PFSK-1 (cell line): ENCODE measurements around the gene PRR18.

Experiments
- FOXP2 ChIP-seq: optimal IDR thresholded peaks from 2 replicates; pipeline ENCODE3; 2011; ENCODE audit warnings: borderline replicate concordance, control low read depth, inconsistent platforms; ENCODE audit not compliant: insufficient read depth; ENCODE audit errors: extremely low read length, extremely low read depth
- POLR2AphosphoS5 ChIP-seq: IDR thresholded peaks from 2 replicates; pipeline ENCODE4 v1.6.1; 2012; ENCODE audit warnings: low read depth, mild to moderate bottlenecking, control low read depth, low read length, moderate library complexity
- REST ChIP-seq, 2 experiments: IDR thresholded peaks; 2 replicates each; pipeline versions ENCODE4 v1.6.1 to v1.8.0; 2011 to 2012; ENCODE audit warnings: low read depth in 2 of 2, low read length in 2 of 2, control low read depth in 1 of 2, inconsistent platforms in 1 of 2, mild to moderate bottlenecking in 1 of 2, moderate library complexity in 1 of 2; ENCODE audit not compliant: insufficient read depth in 1 of 2
- SIN3A ChIP-seq: IDR thresholded peaks from 2 replicates; pipeline ENCODE4 v1.6.1; 2012; ENCODE audit warnings: mild to moderate bottlenecking, low read length, moderate library complexity, borderline replicate concordance; ENCODE audit not compliant: insufficient read depth
- TAF1 ChIP-seq: IDR thresholded peaks from 2 replicates; pipeline ENCODE4 v1.6.1; 2012; ENCODE audit warnings: low read length, control low read depth, borderline replicate concordance; ENCODE audit not compliant: insufficient read depth

Gene PRR18

GRCh38 chr6:166315436-166315835 is 7.2 kb upstream of the PRR18 start:
- TF ChIP-seq FOXP2: no peak
- no peak for TF ChIP-seq SIN3A
- no peak for TF ChIP-seq TAF1
- no peak for TF ChIP-seq POLR2AphosphoS5
- TF ChIP-seq REST (IDR thresholded peaks at IDR 0.05; ENCODE audit: insufficient read depth in 1 of 2, low read depth in 2 of 2, low read length in 2 of 2): no peak

GRCh38 chr6:166314454-166314853 is 6.3 kb upstream of the PRR18 start:
- TF ChIP-seq REST (IDR thresholded peaks at IDR 0.05; ENCODE audit: insufficient read depth in 1 of 2, low read depth in 2 of 2, low read length in 2 of 2) (no peak), POLR2AphosphoS5 (no peak), TAF1 (no peak), SIN3A (no peak), FOXP2 (no peak)

- TF ChIP-seq SIN3A (no peak), POLR2AphosphoS5 (no peak), TAF1 (no peak), REST (IDR thresholded peaks at IDR 0.05; ENCODE audit: insufficient read depth in 1 of 2, low read depth in 2 of 2, low read length in 2 of 2) (no peak), FOXP2 (no peak)
These were observed 5.3 kb upstream of the PRR18 start for GRCh38 chr6:166313255-166314070.

- no peak for TF ChIP-seq REST (IDR thresholded peaks at IDR 0.05; ENCODE audit: insufficient read depth in 1 of 2, low read depth in 2 of 2, low read length in 2 of 2)
- no peak for TF ChIP-seq POLR2AphosphoS5
- no peak for TF ChIP-seq TAF1
- TF ChIP-seq SIN3A: no peak
- TF ChIP-seq FOXP2: no peak
These were observed 4.6 kb upstream of the PRR18 start for GRCh38 chr6:166312832-166313231.

- TF ChIP-seq TAF1 (no peak), SIN3A (no peak), FOXP2 (no peak), REST (IDR thresholded peaks at IDR 0.05; ENCODE audit: insufficient read depth in 1 of 2, low read depth in 2 of 2, low read length in 2 of 2) (no peak), POLR2AphosphoS5 (no peak)
These were observed 2.4 kb upstream of the PRR18 start for GRCh38 chr6:166310634-166311033.
